MM.1S (cell line): ENCODE results near the gene NAA35.

Experiments used
- CTCF ChIP-seq: fragments of 300-600 bp; sonication (generic); IDR thresholded peaks from 2 replicates; pipeline ENCODE4 v1.5.1; 2016; ENCODE audit warnings: antibody characterized with exemption, low read length, mixed read lengths
- EZH2 ChIP-seq: fragments of 300-600 bp; sonication (generic); optimal IDR thresholded peaks from 2 replicates; pipeline ENCODE3; 2017; ENCODE audit warnings: low read depth, mild to moderate bottlenecking, antibody characterized with exemption, low read length, mixed read lengths
- EZH2phosphoT487 ChIP-seq: fragments of 300-600 bp; sonication (generic); IDR thresholded peaks from 2 replicates; pipeline ENCODE4 v1.6.1; 2018; ENCODE audit warnings: antibody characterized with exemption, low read length

GRCh38 chr9:85900504-85901201, 40.3 kb upstream of the NAA35 start:
- TF ChIP-seq CTCF (peak; percentile 30), EZH2phosphoT487 (no peak), EZH2 (no peak)
